ENCODE data around the gene LRRK2. TPM values are rescaled to one million over a fixed set of nuclear protein-coding genes. Genes with fewer than 3 reads are reported as not detected.

The LRRK2 gene
- total RNA-seq, 1 experiment from 2014 or later, result 0.13 TPM

- intact Hi-C loops (cut with micrococcal nuclease; ENCODE audit: unreplicated experiment) (no loop called here), in situ Hi-C loops (cut with HindIII; ENCODE audit: low pct_unique_long_range_greater_than_20kb, low sequenced_read_pairs) (no loop called here)
- ATAC-seq (no peak), DNase-seq (ENCODE audit: low read depth, low spot score) (no peak)
- Histone ChIP-seq H3K4me3 (ENCODE audit: low read depth in 2 of 2, low read length in 2 of 2) (no peak overlapping the region), H3K36me3 (ENCODE audit: control insufficient read depth, insufficient read depth, low read length) (no peaks in the 10 kb centered on the region), H3K4me1 (ENCODE audit: control insufficient read depth, insufficient read depth, low read length) (no peaks in the 10 kb centered on the region), H3K9me3 (ENCODE audit: control insufficient read depth, insufficient read depth, low read depth, low read length) (no peaks in the 10 kb centered on the region), H3K27me3 (ENCODE audit: control insufficient read depth, insufficient read depth, low read length) (no peaks in the 10 kb centered on the region), H3K27ac (ENCODE audit: low read length) (no peak overlapping the region)
- ChIA-PET CTCF (no interaction called here), POLR2A (no interaction called here)
- no TSS peak for BruUV-seq (replicated peaks)
- TF ChIP-seq, protein P1, sequence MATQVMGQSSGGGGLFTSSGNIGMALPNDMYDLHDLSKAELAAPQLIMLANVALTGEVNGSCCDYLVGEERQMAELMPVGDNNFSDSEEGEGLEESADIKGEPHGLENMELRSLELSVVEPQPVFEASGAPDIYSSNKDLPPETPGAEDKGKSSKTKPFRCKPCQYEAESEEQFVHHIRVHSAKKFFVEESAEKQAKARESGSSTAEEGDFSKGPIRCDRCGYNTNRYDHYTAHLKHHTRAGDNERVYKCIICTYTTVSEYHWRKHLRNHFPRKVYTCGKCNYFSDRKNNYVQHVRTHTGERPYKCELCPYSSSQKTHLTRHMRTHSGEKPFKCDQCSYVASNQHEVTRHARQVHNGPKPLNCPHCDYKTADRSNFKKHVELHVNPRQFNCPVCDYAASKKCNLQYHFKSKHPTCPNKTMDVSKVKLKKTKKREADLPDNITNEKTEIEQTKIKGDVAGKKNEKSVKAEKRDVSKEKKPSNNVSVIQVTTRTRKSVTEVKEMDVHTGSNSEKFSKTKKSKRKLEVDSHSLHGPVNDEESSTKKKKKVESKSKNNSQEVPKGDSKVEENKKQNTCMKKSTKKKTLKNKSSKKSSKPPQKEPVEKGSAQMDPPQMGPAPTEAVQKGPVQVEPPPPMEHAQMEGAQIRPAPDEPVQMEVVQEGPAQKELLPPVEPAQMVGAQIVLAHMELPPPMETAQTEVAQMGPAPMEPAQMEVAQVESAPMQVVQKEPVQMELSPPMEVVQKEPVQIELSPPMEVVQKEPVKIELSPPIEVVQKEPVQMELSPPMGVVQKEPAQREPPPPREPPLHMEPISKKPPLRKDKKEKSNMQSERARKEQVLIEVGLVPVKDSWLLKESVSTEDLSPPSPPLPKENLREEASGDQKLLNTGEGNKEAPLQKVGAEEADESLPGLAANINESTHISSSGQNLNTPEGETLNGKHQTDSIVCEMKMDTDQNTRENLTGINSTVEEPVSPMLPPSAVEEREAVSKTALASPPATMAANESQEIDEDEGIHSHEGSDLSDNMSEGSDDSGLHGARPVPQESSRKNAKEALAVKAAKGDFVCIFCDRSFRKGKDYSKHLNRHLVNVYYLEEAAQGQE (IDR thresholded peaks at IDR 0.05; ENCODE audit: insufficient read depth in 1 of 2, low read depth in 2 of 2, low read length in 1 of 2), result no peak
- no peak for TF ChIP-seq TCF7L2 (IDR thresholded peaks at IDR 0.05; ENCODE audit: low read depth, low read length)
- TF ChIP-seq, protein P2, sequence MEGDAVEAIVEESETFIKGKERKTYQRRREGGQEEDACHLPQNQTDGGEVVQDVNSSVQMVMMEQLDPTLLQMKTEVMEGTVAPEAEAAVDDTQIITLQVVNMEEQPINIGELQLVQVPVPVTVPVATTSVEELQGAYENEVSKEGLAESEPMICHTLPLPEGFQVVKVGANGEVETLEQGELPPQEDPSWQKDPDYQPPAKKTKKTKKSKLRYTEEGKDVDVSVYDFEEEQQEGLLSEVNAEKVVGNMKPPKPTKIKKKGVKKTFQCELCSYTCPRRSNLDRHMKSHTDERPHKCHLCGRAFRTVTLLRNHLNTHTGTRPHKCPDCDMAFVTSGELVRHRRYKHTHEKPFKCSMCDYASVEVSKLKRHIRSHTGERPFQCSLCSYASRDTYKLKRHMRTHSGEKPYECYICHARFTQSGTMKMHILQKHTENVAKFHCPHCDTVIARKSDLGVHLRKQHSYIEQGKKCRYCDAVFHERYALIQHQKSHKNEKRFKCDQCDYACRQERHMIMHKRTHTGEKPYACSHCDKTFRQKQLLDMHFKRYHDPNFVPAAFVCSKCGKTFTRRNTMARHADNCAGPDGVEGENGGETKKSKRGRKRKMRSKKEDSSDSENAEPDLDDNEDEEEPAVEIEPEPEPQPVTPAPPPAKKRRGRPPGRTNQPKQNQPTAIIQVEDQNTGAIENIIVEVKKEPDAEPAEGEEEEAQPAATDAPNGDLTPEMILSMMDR (IDR thresholded peaks at IDR 0.05), result no peak
- TF ChIP-seq POLR2AphosphoS5 (IDR thresholded peaks at IDR 0.05; ENCODE audit: low read depth, low read length), result no peak
- TF ChIP-seq SIN3A (IDR thresholded peaks at IDR 0.05; ENCODE audit: borderline replicate concordance, insufficient read depth, low read depth, low read length), result no peak
Measured at GRCh38 chr12:40261937-40262336, 37.1 kb downstream of the LRRK2 start.

- no peak overlapping the region for H3K27ac ChIP-seq (ENCODE audit: low read length)
- intact Hi-C loops (cut with micrococcal nuclease; ENCODE audit: unreplicated experiment), result no loop called here
- H3K27me3 ChIP-seq (ENCODE audit: control insufficient read depth, insufficient read depth, low read length), result no peaks in the 10 kb centered on the region
- ChIA-PET POLR2A (no interaction called here), CTCF (no interaction called here)
- no peaks in the 10 kb centered on the region for H3K36me3 ChIP-seq (ENCODE audit: control insufficient read depth, insufficient read depth, low read length)
- TF ChIP-seq TCF7L2 (IDR thresholded peaks at IDR 0.05; ENCODE audit: low read depth, low read length) (no peak), SIN3A (IDR thresholded peaks at IDR 0.05; ENCODE audit: borderline replicate concordance, insufficient read depth, low read depth, low read length) (no peak), POLR2AphosphoS5 (IDR thresholded peaks at IDR 0.05; ENCODE audit: low read depth, low read length) (no peak)
- TF ChIP-seq, protein P2 (IDR thresholded peaks at IDR 0.05), result no peak
- TF ChIP-seq, protein P1 (IDR thresholded peaks at IDR 0.05; ENCODE audit: insufficient read depth in 1 of 2, low read depth in 2 of 2, low read length in 1 of 2), result no peak
- ATAC-seq (no peak), DNase-seq (ENCODE audit: low read depth, low spot score) (no peak)
- BruUV-seq (replicated peaks), result no TSS peak
- H3K4me3 ChIP-seq (ENCODE audit: low read depth in 2 of 2, low read length in 2 of 2), result no peak overlapping the region
- H3K4me1 ChIP-seq (ENCODE audit: control insufficient read depth, insufficient read depth, low read length), result no peaks in the 10 kb centered on the region
- in situ Hi-C loops (cut with HindIII; ENCODE audit: low pct_unique_long_range_greater_than_20kb, low sequenced_read_pairs), result no loop called here
- H3K9me3 ChIP-seq (ENCODE audit: control insufficient read depth, insufficient read depth, low read depth, low read length), result no peaks in the 10 kb centered on the region
Measured at GRCh38 chr12:40262657-40263056, 37.9 kb downstream of the LRRK2 start.
